Activated gamma-delta T cell treated with Interleukin-2 at 50 U/mL for 16 hours (primary cell): ENCODE results near the gene SOX30.
"Not testable (repeated sequence)": the region's sequence is repeated elsewhere in the genome, so short reads cannot be mapped to it uniquely, and the experiment has no call there.

Experiments
- DNase-seq: peaks from one replicate; pipeline ENCODE4 v3.0.0-alpha.2; 2020

Gene SOX30

GRCh38 chr5:157652377-157652692, at the start of gene SOX30:
SOX30 (minus strand) TSS chr5:157652438; CDS start chr5:157652078, 360 bp downstream.
- no peak for DNase-seq

GRCh38 chr5:157698674-157699073, 46.4 kb upstream of the SOX30 start:
- DNase-seq: not testable (repeated sequence)

GRCh38 chr5:157696154-157696553, 43.9 kb upstream of the SOX30 start:
- DNase-seq: not testable (repeated sequence)

GRCh38 chr5:157693816-157694215, 41.6 kb upstream of the SOX30 start:
- DNase-seq: not testable (repeated sequence)

GRCh38 chr5:157690690-157691433, 38.6 kb upstream of the SOX30 start:
- no peak for DNase-seq

- peak; percentile 9 for DNase-seq
Measured at GRCh38 chr5:157689942-157690689, 37.9 kb upstream of the SOX30 start.

GRCh38 chr5:157687198-157687554, 34.9 kb upstream of the SOX30 start:
- no peak for DNase-seq

GRCh38 chr5:157686276-157687197, 34.3 kb upstream of the SOX30 start:
- DNase-seq: not testable (repeated sequence)

GRCh38 chr5:157682257-157682656, 30.0 kb upstream of the SOX30 start:
- no peak for DNase-seq

GRCh38 chr5:157681048-157681447, 28.8 kb upstream of the SOX30 start:
- no peak for DNase-seq

GRCh38 chr5:157680239-157680638, 28.0 kb upstream of the SOX30 start:
- no peak for DNase-seq

GRCh38 chr5:157679801-157680200, 27.6 kb upstream of the SOX30 start:
- no peak for DNase-seq

GRCh38 chr5:157677931-157678330, 25.7 kb upstream of the SOX30 start:
- no peak for DNase-seq

GRCh38 chr5:157674351-157674750, 22.1 kb upstream of the SOX30 start:
- DNase-seq: not testable (repeated sequence)

- no peak for DNase-seq
Measured at GRCh38 chr5:157672976-157673375, 20.7 kb upstream of the SOX30 start.

- DNase-seq: no peak
Measured at GRCh38 chr5:157671592-157672330, 19.5 kb upstream of the SOX30 start.

- DNase-seq: no peak
Measured at GRCh38 chr5:157670662-157671591, 18.7 kb upstream of the SOX30 start, which contains the start of gene C5orf52. C5orf52 (plus strand) TSS chr5:157671533; CDS start chr5:157671615, 82 bp downstream.

- DNase-seq: no peak
Measured at GRCh38 chr5:157669701-157670097, 17.5 kb upstream of the SOX30 start.

- DNase-seq: no peak
Measured at GRCh38 chr5:157668356-157668755, 16.1 kb upstream of the SOX30 start.

- no peak for DNase-seq
Measured at GRCh38 chr5:157665467-157666070, 13.3 kb upstream of the SOX30 start.
